NB4 (cell line): ENCODE results near the gene P2RY2.

Experiments used
- DNase-seq: peaks from one replicate; pipeline ENCODE4 v3.0.0; 2010; ENCODE audit warnings: low read depth
- H3K4me3 ChIP-seq: one replicate; pipeline ENCODE4 v1.5.1; 2011; ENCODE audit warnings: mild to moderate bottlenecking, low read depth, low read length, moderate library complexity
- MYC ChIP-seq: IDR thresholded peaks from 2 replicates; pipeline ENCODE4 v1.6.1; 2011; ENCODE audit warnings: low read depth, low read length
- POLR2A ChIP-seq: IDR thresholded peaks from 2 replicates; pipeline ENCODE4 v1.6.1; 2011; ENCODE audit warnings: mild to moderate bottlenecking; ENCODE audit not compliant: insufficient read length; ENCODE audit errors: extremely low read depth
- TF ChIP-seq, protein P1 (sequence below): IDR thresholded peaks from one replicate; pipeline ENCODE4 v1.5.1; 2012; ENCODE audit warnings: low read depth, low read length
- TF ChIP-seq, protein P2 (sequence below): IDR thresholded peaks from 2 replicates; pipeline ENCODE4 v1.6.1; 2011; ENCODE audit warnings: low read depth, low read length

P2RY2 gene

DNA sequence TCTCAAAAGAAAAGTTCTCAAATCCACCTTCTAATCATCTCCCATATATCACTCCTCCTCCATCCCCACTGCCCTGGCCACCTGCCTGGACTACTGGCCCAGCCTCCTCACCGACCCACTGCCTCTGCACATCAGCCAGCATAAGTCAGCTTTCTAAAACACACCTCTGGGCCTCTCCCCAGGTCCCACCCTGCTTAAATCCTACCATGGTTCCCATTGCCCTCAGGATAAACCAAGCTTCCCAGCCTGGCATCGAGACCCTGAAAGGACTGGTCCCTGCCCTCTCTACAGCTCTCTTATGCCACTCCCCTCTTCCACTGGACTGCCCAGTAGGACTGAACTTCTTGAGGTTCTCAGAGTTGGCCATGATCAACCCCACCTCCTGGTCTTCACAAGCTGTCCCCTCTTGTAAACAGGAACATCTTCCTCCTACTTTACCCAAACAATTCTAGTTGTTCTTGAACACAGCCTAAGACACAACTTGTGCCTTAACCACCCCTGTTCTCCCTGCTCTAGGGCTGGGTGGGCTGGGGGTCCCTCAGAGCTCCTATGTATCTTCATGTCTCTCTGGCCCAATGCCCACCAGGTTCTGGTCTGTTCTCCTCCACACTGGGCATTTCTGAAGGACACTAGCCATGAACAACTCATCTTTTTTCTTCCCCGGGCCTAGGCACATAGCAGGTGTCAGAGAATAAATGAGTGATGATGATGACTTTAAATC is 41.5 kb downstream of the P2RY2 start:
- DNase-seq: no peak
- H3K4me3 ChIP-seq: no peak overlapping the region
- no peak for TF ChIP-seq MYC
- TF ChIP-seq, protein P1, sequence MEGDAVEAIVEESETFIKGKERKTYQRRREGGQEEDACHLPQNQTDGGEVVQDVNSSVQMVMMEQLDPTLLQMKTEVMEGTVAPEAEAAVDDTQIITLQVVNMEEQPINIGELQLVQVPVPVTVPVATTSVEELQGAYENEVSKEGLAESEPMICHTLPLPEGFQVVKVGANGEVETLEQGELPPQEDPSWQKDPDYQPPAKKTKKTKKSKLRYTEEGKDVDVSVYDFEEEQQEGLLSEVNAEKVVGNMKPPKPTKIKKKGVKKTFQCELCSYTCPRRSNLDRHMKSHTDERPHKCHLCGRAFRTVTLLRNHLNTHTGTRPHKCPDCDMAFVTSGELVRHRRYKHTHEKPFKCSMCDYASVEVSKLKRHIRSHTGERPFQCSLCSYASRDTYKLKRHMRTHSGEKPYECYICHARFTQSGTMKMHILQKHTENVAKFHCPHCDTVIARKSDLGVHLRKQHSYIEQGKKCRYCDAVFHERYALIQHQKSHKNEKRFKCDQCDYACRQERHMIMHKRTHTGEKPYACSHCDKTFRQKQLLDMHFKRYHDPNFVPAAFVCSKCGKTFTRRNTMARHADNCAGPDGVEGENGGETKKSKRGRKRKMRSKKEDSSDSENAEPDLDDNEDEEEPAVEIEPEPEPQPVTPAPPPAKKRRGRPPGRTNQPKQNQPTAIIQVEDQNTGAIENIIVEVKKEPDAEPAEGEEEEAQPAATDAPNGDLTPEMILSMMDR: no peak
- TF ChIP-seq, protein P2, sequence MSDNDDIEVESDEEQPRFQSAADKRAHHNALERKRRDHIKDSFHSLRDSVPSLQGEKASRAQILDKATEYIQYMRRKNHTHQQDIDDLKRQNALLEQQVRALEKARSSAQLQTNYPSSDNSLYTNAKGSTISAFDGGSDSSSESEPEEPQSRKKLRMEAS: no peak
- TF ChIP-seq POLR2A: no peak

DNA sequence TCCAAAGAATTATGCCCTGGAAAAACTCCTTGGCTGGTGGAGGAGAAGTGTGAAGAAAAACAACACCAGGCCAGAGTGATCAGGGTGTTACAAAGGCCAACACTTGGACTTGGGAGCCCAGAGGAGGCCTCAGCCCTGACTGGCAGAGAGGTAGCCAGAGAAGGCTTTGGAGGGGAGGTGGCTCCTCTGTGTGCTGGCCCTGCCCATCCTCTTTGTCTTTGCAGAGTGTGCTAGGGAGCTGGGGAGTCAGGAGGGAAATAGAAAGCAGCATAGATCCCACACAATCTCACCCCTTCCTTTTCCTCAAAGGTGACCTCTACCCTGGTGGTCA is 42.0 kb downstream of the P2RY2 start:
- H3K4me3 ChIP-seq: no peak overlapping the region
- no peak for DNase-seq
- TF ChIP-seq, protein P1: no peak
- TF ChIP-seq MYC (no peak), POLR2A (no peak)
- TF ChIP-seq, protein P2: no peak

DNA sequence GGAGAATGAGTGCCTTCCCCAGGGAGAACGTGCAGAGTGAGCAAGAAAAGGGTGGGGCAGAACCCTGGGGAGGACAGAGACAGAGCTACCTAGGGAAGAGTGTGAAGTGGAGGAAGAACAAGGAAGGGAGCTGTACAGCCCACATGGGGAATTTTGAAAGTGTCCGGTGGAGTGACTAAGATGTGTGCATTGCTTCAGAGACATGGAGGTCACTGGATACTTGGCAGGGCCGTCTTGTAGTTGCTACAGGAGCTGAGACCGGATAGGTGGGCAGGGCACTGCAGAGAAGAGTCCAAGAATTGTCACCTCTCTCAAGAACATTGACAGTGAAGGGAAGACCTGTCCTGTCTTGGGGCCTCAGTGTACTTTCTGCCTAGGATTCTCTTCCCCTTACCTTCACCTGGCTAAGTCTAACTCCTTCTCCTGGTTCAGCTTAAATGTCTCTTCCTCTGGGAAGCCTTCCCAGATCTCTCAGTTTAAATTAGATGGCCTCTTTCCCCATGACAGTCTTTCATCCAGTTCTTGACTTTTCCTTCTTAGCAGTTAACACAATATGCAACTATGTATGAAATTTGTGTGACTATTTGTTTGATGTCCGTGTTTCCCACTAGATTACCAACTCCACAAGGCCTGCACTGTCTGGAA is 44.9 kb downstream of the P2RY2 start:
- H3K4me3 ChIP-seq: no peak overlapping the region
- TF ChIP-seq, protein P2: no peak
- TF ChIP-seq POLR2A (no peak), MYC (no peak)
- TF ChIP-seq, protein P1: no peak
- DNase-seq: no peak

DNA sequence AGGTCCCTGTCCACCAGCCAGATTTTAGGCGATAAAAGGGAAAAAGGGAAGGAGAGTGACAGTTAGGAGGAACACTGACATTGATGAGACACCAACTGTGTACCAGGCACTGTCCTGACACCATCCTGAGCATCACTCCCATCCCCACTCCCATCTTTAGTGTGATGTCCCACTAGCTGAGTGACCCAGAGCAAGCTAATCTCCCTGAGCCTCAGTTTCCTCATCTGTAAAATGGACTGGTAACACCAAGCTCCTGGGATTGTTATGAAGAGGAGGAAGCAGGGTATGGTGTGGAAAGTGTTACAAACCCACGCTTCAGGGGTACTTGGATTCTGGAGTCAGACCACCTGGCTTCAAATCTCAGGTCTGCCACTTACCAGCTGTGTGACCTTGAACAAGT is 45.6 kb downstream of the P2RY2 start:
- H3K4me3 ChIP-seq: no peak overlapping the region
- TF ChIP-seq MYC (no peak), POLR2A (no peak)
- TF ChIP-seq, protein P1: no peak
- TF ChIP-seq, protein P2: no peak
- DNase-seq: no peak

DNA sequence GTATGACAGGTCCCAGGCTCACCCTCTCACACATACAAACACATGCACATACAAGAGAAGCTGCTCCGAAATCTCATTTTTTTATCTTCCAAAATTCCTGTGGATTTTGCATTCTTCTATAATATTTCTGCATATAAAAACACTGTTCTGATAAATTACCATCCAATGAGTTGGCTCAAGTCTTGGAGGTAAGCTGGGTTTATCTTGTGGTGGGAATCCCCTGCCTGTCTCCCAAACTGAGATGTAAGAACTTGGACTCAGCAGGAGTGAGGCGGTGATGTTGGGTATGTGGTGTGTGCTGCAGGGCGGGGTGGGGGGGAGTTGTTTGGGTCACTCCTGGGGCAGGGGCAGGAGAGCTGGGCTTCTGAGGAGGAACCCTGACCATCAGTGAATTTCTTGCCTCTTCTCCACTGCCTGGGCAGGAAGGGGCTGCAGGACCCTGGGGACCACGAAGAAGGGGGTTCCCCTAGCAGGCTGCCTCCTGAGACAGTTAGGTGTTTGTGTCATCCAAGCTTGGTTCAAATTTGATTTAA is 47.3 kb downstream of the P2RY2 start:
- no peak overlapping the region for H3K4me3 ChIP-seq
- TF ChIP-seq MYC: no peak
- TF ChIP-seq, protein P1: no peak
- TF ChIP-seq, protein P2: no peak
- TF ChIP-seq POLR2A: no peak
- no peak for DNase-seq
